Measurements from ENCODE around the gene TSPAN14. TPM values are rescaled to one million over a fixed set of nuclear protein-coding genes. Genes with fewer than 3 reads are reported as not detected.
A peak's percentile ranks its signal among the peaks of the same experiment; 100 is the strongest.

TSPAN14 gene
- total and polyA plus RNA-seq, 2 of the 8 experiments (the other 6 are each of a cell fraction or from before 2014, with no cell fraction given), result 47.4 to 57.8 TPM

GRCh38 chr10:80468002-80468401, 13.9 kb downstream of the TSPAN14 start:
- Histone ChIP-seq H3K4me2 (ENCODE audit: insufficient read depth in 1 of 2, low read depth in 2 of 2, low read length in 2 of 2) (peak overlapping the region; percentile 1 to 45; a peak in 2 of 4 replicates), H2BK120ac (replicated peaks; ENCODE audit: low read depth, low read length) (no peak overlapping the region), H2AFZ (ENCODE audit: low read length) (no peak overlapping the region), H3K23ac (ENCODE audit: insufficient read length) (no peak overlapping the region), H4K91ac (replicated peaks; ENCODE audit: insufficient read length, low read length) (no peak overlapping the region), H2BK20ac (ENCODE audit: low read length) (no peak overlapping the region), H3K4ac (replicated peaks; ENCODE audit: insufficient read length, low read depth, low read length) (no peak overlapping the region), H3K9ac (replicated peaks in 1 of 4; ENCODE audit: extremely low read depth in 1 of 4, low read depth in 3 of 4, low read length in 3 of 4) (no peak overlapping the region), H2BK5ac (ENCODE audit: low read depth, low read length) (no peak overlapping the region), H4K5ac (ENCODE audit: insufficient read length, low read depth, low read length) (no peak overlapping the region), H3K56ac (replicated peaks; ENCODE audit: insufficient read length, low read depth, low read length) (no peak overlapping the region), H3K4me3 (ENCODE audit: extremely low read depth in 1 of 4, insufficient read depth in 2 of 4, low read depth in 3 of 4, low read length in 4 of 4) (no peak overlapping the region), H3K79me2 (ENCODE audit: control insufficient read depth in 1 of 2, insufficient read depth in 2 of 2, low read length in 2 of 2) (peaks cover 0 to 86% of the 10 kb centered on the region in 2 experiments), H3K27me3 (replicated peaks in 1 of 4; ENCODE audit: control insufficient read depth in 3 of 4, extremely low read depth in 1 of 4, insufficient read depth in 3 of 4, low read length in 3 of 4) (peaks cover 0 to 13% (median 6%) of the 10 kb centered on the region in 4 experiments; a peak in 4 of 7 replicates), H3K36me3 (ENCODE audit: control insufficient read depth in 2 of 4, insufficient read depth in 4 of 4, low read length in 3 of 4) (peaks cover 0 to 3% (median 0%) of the 10 kb centered on the region in 4 experiments; a peak in 2 of 8 replicates), H2BK15ac (ENCODE audit: low read length) (no peak overlapping the region), H3K14ac (ENCODE audit: insufficient read length) (no peak overlapping the region), H4K20me1 (replicated peaks in 1 of 2; ENCODE audit: control insufficient read depth in 1 of 2, insufficient read depth in 2 of 2, low read length in 2 of 2) (peaks cover 25 to 35% of the 10 kb centered on the region in 2 experiments), H2BK12ac (ENCODE audit: low read depth, low read length) (no peak overlapping the region), H3K9me3 (ENCODE audit: insufficient read depth in 2 of 2, low read depth in 1 of 2, low read length in 1 of 2) (no peaks in the 10 kb centered on the region), H4K8ac (ENCODE audit: extremely low read depth, insufficient read depth, low read length) (no peak overlapping the region), H3K27ac (ENCODE audit: low read depth, low read length) (no peak overlapping the region), H3K4me1 (replicated peaks in 1 of 4; ENCODE audit: control insufficient read depth in 3 of 4, insufficient read depth in 4 of 4, low read length in 3 of 4) (peaks cover 29 to 40% (median 33%) of the 10 kb centered on the region in 4 experiments), H3K79me1 (ENCODE audit: low read depth, low read length) (peaks cover 15% of the 10 kb centered on the region), H3K18ac (ENCODE audit: extremely low read depth, low read length) (no peak overlapping the region), H3K23me2 (ENCODE audit: low read depth, low read length) (0 out of 2 replicates have a peak, but pooled peaks cover 4% of the 10 kb centered on the region), H2AK5ac (ENCODE audit: low read depth, low read length) (no peak overlapping the region)
- WGBS, 2 experiments (ENCODE audit: extremely low coverage in 1 of 2, insufficient coverage in 1 of 2, insufficient read length in 1 of 2, insufficient replicate concordance in 2 of 2, low coverage in 1 of 2, low lambda C conversion rate in 2 of 2, missing lambda C conversion rate in 1 of 2), result 12% methylated on average over 6 of the region's 6 CpGs; no CpG with 5 or more reads in 1 of the 2 experiments
- DNase-seq (ENCODE audit: low read depth in 1 of 2, low spot score in 2 of 2) (no peak), FAIRE-seq (no peak)
- ChIA-PET POLR2A (ENCODE audit: partially characterized antibody) (interaction anchor here (0.6 to 1.2 kb wide), 3 partner anchors 10 to 23 kb away, joined by 3 to 4 read pairs (median 3); no protein-coding TSS in a partner anchor), CTCF (ENCODE audit: partially characterized antibody) (interaction anchor here (0.7 to 38.4 kb wide), 7 partner anchors 17 to 478 kb away, joined by 3 to 1263 read pairs (median 5); partner anchors contain the start of gene TSPAN14)
- TF ChIP-seq CHD1 (IDR thresholded peaks at IDR 0.05; ENCODE audit: low read depth, low read length) (no peak), BRCA1 (IDR thresholded peaks at IDR 0.05; ENCODE audit: low read depth, low read length) (no peak), PHF8 (conservative IDR thresholded peaks at IDR 0.05; ENCODE audit: low read depth, low read length) (no peak), POU5F1 (IDR thresholded peaks at IDR 0.05; ENCODE audit: low read depth, low read length) (no peak), KDM1A (IDR thresholded peaks at IDR 0.05; ENCODE audit: borderline replicate concordance, low read length) (no peak), TCF12 (IDR thresholded peaks at IDR 0.05; ENCODE audit: low read depth, low read length) (peak; percentile 61; the same call in 1 of the 2 replicates), POLR2AphosphoS5 (IDR thresholded peaks at IDR 0.05; ENCODE audit: low read depth, low read length) (peak; percentile 87), MAX (IDR thresholded peaks at IDR 0.05) (no peak), TEAD4 (IDR thresholded peaks at IDR 0.05; ENCODE audit: low read depth, low read length) (no peak), TBP (IDR thresholded peaks at IDR 0.05; ENCODE audit: low read depth, low read length) (no peak), EGR1 (IDR thresholded peaks at IDR 0.05; ENCODE audit: borderline replicate concordance, low read depth, low read length) (peak; percentile 52; the same call in 1 of the 2 replicates), CBX8 (IDR thresholded peaks at IDR 0.05; ENCODE audit: borderline replicate concordance, low read depth, low read length) (no peak), HDAC2 (IDR thresholded peaks at IDR 0.05; ENCODE audit: borderline replicate concordance in 1 of 2, low read depth in 2 of 2, low read length in 2 of 2) (no peak), HDAC6 (IDR thresholded peaks at IDR 0.05; ENCODE audit: low read depth, low read length) (no peak)
